Measurements from ENCODE around the gene SUMF1.

Gene SUMF1

GRCh38 chr3:4454142-4454541 is 12.9 kb downstream of the SUMF1 start:
- TF ChIP-seq, protein P1, sequence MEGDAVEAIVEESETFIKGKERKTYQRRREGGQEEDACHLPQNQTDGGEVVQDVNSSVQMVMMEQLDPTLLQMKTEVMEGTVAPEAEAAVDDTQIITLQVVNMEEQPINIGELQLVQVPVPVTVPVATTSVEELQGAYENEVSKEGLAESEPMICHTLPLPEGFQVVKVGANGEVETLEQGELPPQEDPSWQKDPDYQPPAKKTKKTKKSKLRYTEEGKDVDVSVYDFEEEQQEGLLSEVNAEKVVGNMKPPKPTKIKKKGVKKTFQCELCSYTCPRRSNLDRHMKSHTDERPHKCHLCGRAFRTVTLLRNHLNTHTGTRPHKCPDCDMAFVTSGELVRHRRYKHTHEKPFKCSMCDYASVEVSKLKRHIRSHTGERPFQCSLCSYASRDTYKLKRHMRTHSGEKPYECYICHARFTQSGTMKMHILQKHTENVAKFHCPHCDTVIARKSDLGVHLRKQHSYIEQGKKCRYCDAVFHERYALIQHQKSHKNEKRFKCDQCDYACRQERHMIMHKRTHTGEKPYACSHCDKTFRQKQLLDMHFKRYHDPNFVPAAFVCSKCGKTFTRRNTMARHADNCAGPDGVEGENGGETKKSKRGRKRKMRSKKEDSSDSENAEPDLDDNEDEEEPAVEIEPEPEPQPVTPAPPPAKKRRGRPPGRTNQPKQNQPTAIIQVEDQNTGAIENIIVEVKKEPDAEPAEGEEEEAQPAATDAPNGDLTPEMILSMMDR (IDR thresholded peaks at IDR 0.05; ENCODE audit: low read length), result no peak
- TF ChIP-seq EZH2 (optimal IDR thresholded peaks at IDR 0.05; ENCODE audit: low read depth, low read length) (no peak), EZH2phosphoT487 (IDR thresholded peaks at IDR 0.05; ENCODE audit: low read length) (no peak)
- H3K36me3 ChIP-seq (replicated peaks; ENCODE audit: insufficient read depth, low read length), result no peaks in the 10 kb centered on the region
- no peaks in the 10 kb centered on the region for H3K9me2 ChIP-seq (replicated peaks; ENCODE audit: insufficient read depth, low read length)
- no peak overlapping the region for H3K4me3 ChIP-seq (ENCODE audit: low read length)
- H3K9ac ChIP-seq (ENCODE audit: low read length), result no peak overlapping the region
- no peak overlapping the region for H2AFZ ChIP-seq (ENCODE audit: low read length)
- DNase-seq, result no peak
- no peaks in the 10 kb centered on the region for H4K20me1 ChIP-seq (ENCODE audit: insufficient read depth, low read length)
- H3F3A ChIP-seq (ENCODE audit: insufficient read depth, low read length), result no peaks in the 10 kb centered on the region
- no peaks in the 10 kb centered on the region for H3K79me2 ChIP-seq (ENCODE audit: low read length)
- no peaks in the 10 kb centered on the region for H3K9me3 ChIP-seq (replicated peaks; ENCODE audit: insufficient read depth, low read length)
- H3K27ac ChIP-seq (ENCODE audit: low read length), result no peak overlapping the region
- no peak overlapping the region for H3K4me2 ChIP-seq (ENCODE audit: low read depth, low read length)
- H3K27me3 ChIP-seq (replicated peaks; ENCODE audit: insufficient read depth, low read length), result no peaks in the 10 kb centered on the region
- no peaks in the 10 kb centered on the region for H3K4me1 ChIP-seq (ENCODE audit: low read length)

- Histone ChIP-seq H3K4me2 (ENCODE audit: low read depth, low read length) (no peak overlapping the region), H4K20me1 (ENCODE audit: insufficient read depth, low read length) (no peaks in the 10 kb centered on the region), H3K36me3 (replicated peaks; ENCODE audit: insufficient read depth, low read length) (no peaks in the 10 kb centered on the region), H3K9me2 (replicated peaks; ENCODE audit: insufficient read depth, low read length) (no peaks in the 10 kb centered on the region), H2AFZ (ENCODE audit: low read length) (no peak overlapping the region), H3K4me1 (ENCODE audit: low read length) (no peaks in the 10 kb centered on the region), H3K27ac (ENCODE audit: low read length) (no peak overlapping the region), H3K79me2 (ENCODE audit: low read length) (no peaks in the 10 kb centered on the region), H3K4me3 (ENCODE audit: low read length) (no peak overlapping the region), H3K9me3 (replicated peaks; ENCODE audit: insufficient read depth, low read length) (no peaks in the 10 kb centered on the region), H3F3A (ENCODE audit: insufficient read depth, low read length) (no peaks in the 10 kb centered on the region), H3K9ac (ENCODE audit: low read length) (no peak overlapping the region), H3K27me3 (replicated peaks; ENCODE audit: insufficient read depth, low read length) (no peaks in the 10 kb centered on the region)
- TF ChIP-seq EZH2 (optimal IDR thresholded peaks at IDR 0.05; ENCODE audit: low read depth, low read length) (no peak), EZH2phosphoT487 (IDR thresholded peaks at IDR 0.05; ENCODE audit: low read length) (no peak)
- TF ChIP-seq, protein P1 (IDR thresholded peaks at IDR 0.05; ENCODE audit: low read length), result no peak
- DNase-seq, result no peak
Observed at GRCh38 chr3:4449043-4449805, 17.8 kb downstream of the SUMF1 start.

- H3K36me3 ChIP-seq (replicated peaks; ENCODE audit: insufficient read depth, low read length), result no peaks in the 10 kb centered on the region
- no peak overlapping the region for H3K27ac ChIP-seq (ENCODE audit: low read length)
- H3K9me2 ChIP-seq (replicated peaks; ENCODE audit: insufficient read depth, low read length), result no peaks in the 10 kb centered on the region
- H3K79me2 ChIP-seq (ENCODE audit: low read length), result no peaks in the 10 kb centered on the region
- H3K4me1 ChIP-seq (ENCODE audit: low read length), result no peaks in the 10 kb centered on the region
- TF ChIP-seq, protein P1 (IDR thresholded peaks at IDR 0.05; ENCODE audit: low read length), result no peak
- TF ChIP-seq EZH2phosphoT487 (IDR thresholded peaks at IDR 0.05; ENCODE audit: low read length) (no peak), EZH2 (optimal IDR thresholded peaks at IDR 0.05; ENCODE audit: low read depth, low read length) (no peak)
- no peak overlapping the region for H2AFZ ChIP-seq (ENCODE audit: low read length)
- H3K4me3 ChIP-seq (ENCODE audit: low read length), result no peak overlapping the region
- no peak overlapping the region for H3K4me2 ChIP-seq (ENCODE audit: low read depth, low read length)
- H3K9me3 ChIP-seq (replicated peaks; ENCODE audit: insufficient read depth, low read length), result no peaks in the 10 kb centered on the region
- no peaks in the 10 kb centered on the region for H3F3A ChIP-seq (ENCODE audit: insufficient read depth, low read length)
- no peak for DNase-seq
- H3K9ac ChIP-seq (ENCODE audit: low read length), result no peak overlapping the region
- no peaks in the 10 kb centered on the region for H3K27me3 ChIP-seq (replicated peaks; ENCODE audit: insufficient read depth, low read length)
- no peaks in the 10 kb centered on the region for H4K20me1 ChIP-seq (ENCODE audit: insufficient read depth, low read length)
Observed at GRCh38 chr3:4448187-4448586, 18.9 kb downstream of the SUMF1 start.
